Sigmoid colon (tissue), 7 donors: ENCODE results near the gene SKA2. TPM values are rescaled to one million over a fixed set of nuclear protein-coding genes. Genes with fewer than 3 reads are reported as not detected.

ENCODE experiments used
- DNase-seq: peaks from one replicate; pipeline ENCODE4 v3.0.0-alpha.2; 2019
- H3K27ac ChIP-seq, 4 donors: fragments of 200-600 bp; sonication (generic); one replicate each; pipeline ENCODE4 v1.5.1; 2016 to 2019; ENCODE audit warnings: mild to moderate bottlenecking in 1 of 4
- H3K27me3 ChIP-seq, 3 donors: fragments of 200-600 bp; sonication (generic); one replicate each; pipeline ENCODE4 v1.5.1; 2019; ENCODE audit warnings: mild to moderate bottlenecking in 1 of 3
- H3K36me3 ChIP-seq, 4 donors: fragments of 200-600 bp; sonication (generic); one replicate each; pipeline ENCODE4 v1.5.1; 2016 to 2019
- H3K4me1 ChIP-seq, 4 donors: fragments of 200-600 bp; sonication (generic); one replicate each; pipeline ENCODE4 v1.5.1; 2017 to 2019
- H3K4me3 ChIP-seq, 4 donors: fragments of 200-600 bp; sonication (generic); one replicate each; pipeline ENCODE4 v1.5.1; 2017 to 2019; ENCODE audit warnings: mild to moderate bottlenecking in 2 of 4, moderate library complexity in 1 of 4
- H3K9me3 ChIP-seq, 4 donors: fragments of 200-600 bp in 3 of 4; sonication (generic) in 3 of 4; one replicate each; pipeline versions ENCODE4 v1.5.1 to v1.6.1; 2013 to 2019
- CTCF ChIP-seq, 4 experiments: fragments of 450-650 bp in 3 of 4; fragments of 200-600 bp in 1 of 4; IDR thresholded peaks; one replicate each; pipeline ENCODE4 v1.5.1; 2016 to 2019; ENCODE audit warnings: antibody characterized with exemption in 4 of 4, mild to moderate bottlenecking in 3 of 4, moderate library complexity in 2 of 4
- EP300 ChIP-seq, 4 donors: sonication (generic); formaldehyde crosslinking; IDR thresholded peaks; one replicate each; pipeline ENCODE4 v1.6.1; 2017; ENCODE audit warnings: antibody characterized with exemption in 4 of 4
- POLR2A ChIP-seq, 2 donors: fragments of 450-650 bp; IDR thresholded peaks; one replicate each; pipeline ENCODE4 v1.6.1; 2016; ENCODE audit warnings: antibody characterized with exemption in 2 of 2, mild to moderate bottlenecking in 2 of 2, moderate library complexity in 2 of 2
- POLR2AphosphoS5 ChIP-seq, 4 donors: sonication (generic); formaldehyde crosslinking; IDR thresholded peaks; one replicate each; pipeline ENCODE4 v1.6.1; 2017; ENCODE audit warnings: antibody characterized with exemption in 4 of 4
- WGBS, 2 donors: extraction: QIAGEN DNeasy Blood & Tissue Kit; methylation state at CpG; one replicate each; pipeline ENCODE4 v1.1.7; 2013; 5-methylcytosine and 5-hydroxymethylcytosine counted together
- intact Hi-C: fragments of 100-400 bp; cut with DNase I; formaldehyde crosslinking; loops from one replicate; pipeline ENCODE4 v1.15.1; 2023
- polyA plus RNA-seq, 3 donors: library from polyadenylated mRNA; stranded (reverse); fragments of 200-250 nt; gene quantifications; one replicate each; pipeline ENCODE4 v1.2.3, GENCODE V29; 2013
- total RNA-seq, 4 donors: library from RNA; depleted of rRNA; stranded (reverse); fragments of >200 nt; gene quantifications; one replicate each; pipeline ENCODE4 v1.1.0, GENCODE V29; 2016
- donor health status: healthy with polysubstance abuse.
- donor health status: Bipolar disorder and iron deficiency.
- donor health status: healthy.

Gene SKA2
- total and polyA plus RNA-seq, 7 donors = 19.2 to 49.6 (median 40.7) TPM

GRCh38 chr17:59151006-59151405 lies 4.0 kb downstream of the SKA2 start:
- H3K27me3 ChIP-seq = no peaks in the 10 kb centered on the region
- no peaks in the 10 kb centered on the region for H3K36me3 ChIP-seq
- H3K9me3 ChIP-seq = no peaks in the 10 kb centered on the region
- 51 to 63% methylated on average over 5 of the region's 5 CpGs for WGBS, 2 donors
- no peak overlapping the region for H3K27ac ChIP-seq
- H3K4me1 ChIP-seq = peaks cover 0 to 20% (median 17%) of the 10 kb centered on the region in 4 donors
- intact Hi-C loops = loop anchor here (5.0 kb wide), 1 partner anchor 634 kb away; no protein-coding TSS in a partner anchor
- H3K4me3 ChIP-seq = no peak overlapping the region
- TF ChIP-seq CTCF (IDR thresholded peaks at IDR 0.05) (no peak), EP300 (IDR thresholded peaks at IDR 0.05) (no peak), POLR2A (IDR thresholded peaks at IDR 0.05) (no peak), POLR2AphosphoS5 (IDR thresholded peaks at IDR 0.05) (no peak)
- no peak for DNase-seq

GRCh38 chr17:59149841-59150511 lies 5.0 kb downstream of the SKA2 start:
- Histone ChIP-seq H3K4me3 (no peak overlapping the region), H3K36me3 (no peaks in the 10 kb centered on the region), H3K4me1 (peaks cover 0 to 16% (median 13%) of the 10 kb centered on the region in 4 donors), H3K27me3 (no peaks in the 10 kb centered on the region), H3K27ac (no peak overlapping the region), H3K9me3 (no peaks in the 10 kb centered on the region)
- TF ChIP-seq POLR2AphosphoS5 (IDR thresholded peaks at IDR 0.05) (no peak), POLR2A (IDR thresholded peaks at IDR 0.05) (no peak), CTCF (IDR thresholded peaks at IDR 0.05) (no peak), EP300 (IDR thresholded peaks at IDR 0.05) (no peak)
- WGBS, 2 donors = 79 to 86% methylated on average over 5 of the region's 5 CpGs
- intact Hi-C loops = loop anchor here (5.0 kb wide), 1 partner anchor 633 kb away; no protein-coding TSS in a partner anchor
- no peak for DNase-seq

- peaks cover 0 to 15% (median 12%) of the 10 kb centered on the region in 4 donors for H3K4me1 ChIP-seq
- DNase-seq = no peak
- H3K9me3 ChIP-seq = no peaks in the 10 kb centered on the region
- no peak overlapping the region for H3K27ac ChIP-seq
- H3K27me3 ChIP-seq = no peaks in the 10 kb centered on the region
- no peaks in the 10 kb centered on the region for H3K36me3 ChIP-seq
- 86 to 92% methylated on average over 2 of the region's 2 CpGs for WGBS, 2 donors
- no peak overlapping the region for H3K4me3 ChIP-seq
- TF ChIP-seq POLR2AphosphoS5 (IDR thresholded peaks at IDR 0.05) = no peak
- no peak for TF ChIP-seq POLR2A (IDR thresholded peaks at IDR 0.05)
- no peak for TF ChIP-seq CTCF (IDR thresholded peaks at IDR 0.05)
- no peak for TF ChIP-seq EP300 (IDR thresholded peaks at IDR 0.05)
- intact Hi-C loops = no loop called here
These were observed 5.9 kb downstream of the SKA2 start for GRCh38 chr17:59149051-59149450.

GRCh38 chr17:59145571-59146096 lies 9.4 kb downstream of the SKA2 start:
- no peak overlapping the region for H3K4me3 ChIP-seq
- WGBS, 2 donors = 94 to 95% methylated on average over 4 of the region's 4 CpGs
- no peak for DNase-seq
- no peaks in the 10 kb centered on the region for H3K4me1 ChIP-seq
- no peaks in the 10 kb centered on the region for H3K36me3 ChIP-seq
- no peaks in the 10 kb centered on the region for H3K9me3 ChIP-seq
- TF ChIP-seq POLR2A (IDR thresholded peaks at IDR 0.05) (no peak), CTCF (IDR thresholded peaks at IDR 0.05) (no peak), POLR2AphosphoS5 (IDR thresholded peaks at IDR 0.05) (no peak), EP300 (IDR thresholded peaks at IDR 0.05) (no peak)
- H3K27me3 ChIP-seq = no peaks in the 10 kb centered on the region
- H3K27ac ChIP-seq = no peak overlapping the region
- intact Hi-C loops = no loop called here
